HepG2 (cell line): ENCODE data around the gene APBB2. TPM values are rescaled to one million over a fixed set of nuclear protein-coding genes. Genes with fewer than 3 reads are reported as not detected.

Source experiments
- ATAC-seq: fragments of 200-7000 bp; cut with Tn5 transposase; 3 replicates; pipeline ENCODE4 v1.9.1; 2020; ENCODE audit warnings: mild to moderate bottlenecking, moderate library complexity
- BruUV-seq: library from RNA; stranded (reverse); fragments of 400-500 nt; replicated peaks from 2 replicates; lab custom pipeline; 2021; lab: Mats Ljungman, UMichigan
- CTCF ChIA-PET: fragments of 300-600 bp; formaldehyde crosslinking; extraction: SDS; loops from one replicate; lab custom pipeline; 2021; ENCODE audit warnings: low total read pairs, inconsistent platforms, low intra/inter-chr PET ratio; lab: Yijun Ruan, JAX
- POLR2A ChIA-PET: fragments of 350-600 bp; sonication (Branson Sonifier 250); formaldehyde crosslinking; loops from one replicate; lab custom pipeline; 2020; ENCODE audit warnings: antibody characterized with exemption, inconsistent platforms; lab: Yijun Ruan, JAX
- DNase-seq: peaks from one replicate; pipeline ENCODE4 v3.0.0-alpha.2; 2015; ENCODE audit warnings: low spot score
- FAIRE-seq: peaks from 3 replicates; lab custom pipeline; 2011; peaks lifted over from hg19 to GRCh38; lab: Jason Lieb, UNC
- H2AFZ ChIP-seq: one replicate; pipeline ENCODE4 v1.6.1; 2011; ENCODE audit warnings: low read length, inconsistent platforms
- H3K27ac ChIP-seq: fragments of 300-600 bp; 3 replicates; pipeline ENCODE4 v1.8.0; 2011; ENCODE audit warnings: mixed run types, mild to moderate bottlenecking, mixed read lengths, low read length, inconsistent platforms; ENCODE audit not compliant: insufficient read depth; ENCODE audit errors: extremely low read length
- H3K27me3 ChIP-seq, 2 experiments: fragments of 200-600 bp in 1 of 2; 2 replicates in 1 of 2; 3 replicates in 1 of 2; pipeline versions ENCODE4 v1.6.0 to v1.8.0; 2011; ENCODE audit warnings: low read length in 2 of 2, mild to moderate bottlenecking in 2 of 2, moderate library complexity in 2 of 2, inconsistent platforms in 1 of 2; ENCODE audit not compliant: insufficient read depth in 2 of 2, control insufficient read depth in 1 of 2
- H3K36me3 ChIP-seq, 2 experiments: fragments of 200-600 bp in 1 of 2; replicated peaks in 1 of 2; 2 replicates in 1 of 2; 3 replicates in 1 of 2; pipeline versions ENCODE4 v1.5.1 to v1.8.0; 2011; ENCODE audit warnings: low read length in 2 of 2, inconsistent platforms in 1 of 2; ENCODE audit not compliant: insufficient read depth in 2 of 2, control insufficient read depth in 1 of 2
- H3K4me1 ChIP-seq: 2 replicates; pipeline ENCODE4 v1.5.1; 2012; ENCODE audit warnings: low read length, inconsistent platforms; ENCODE audit not compliant: insufficient read depth
- H3K4me2 ChIP-seq: 2 replicates; pipeline ENCODE4 v1.6.0; 2011; ENCODE audit warnings: low read depth, low read length, inconsistent platforms
- H3K4me3 ChIP-seq, 3 experiments: fragments of 200-600 bp in 1 of 3; sonication (generic), shearing (Covaris generic) in 1 of 3; replicated peaks in 1 of 3; 2 replicates each; pipeline ENCODE4 v1.5.1; 2011 to 2016; ENCODE audit warnings: low read length in 3 of 3, inconsistent platforms in 2 of 3, low read depth in 2 of 3, mild to moderate bottlenecking in 2 of 3, control low read depth in 1 of 3, mixed read lengths in 1 of 3; ENCODE audit not compliant: insufficient read depth in 1 of 3
- H3K79me2 ChIP-seq: one replicate; pipeline ENCODE4 v1.6.1; 2011; ENCODE audit warnings: low read length, inconsistent platforms; ENCODE audit not compliant: insufficient read depth
- H3K9ac ChIP-seq: 2 replicates; pipeline ENCODE4 v1.6.0; 2011; ENCODE audit warnings: mild to moderate bottlenecking, low read depth, low read length, inconsistent platforms; ENCODE audit not compliant: insufficient read depth
- H3K9me3 ChIP-seq: 2 replicates; pipeline ENCODE4 v1.5.1; 2012; ENCODE audit warnings: mild to moderate bottlenecking, low read length
- H4K20me1 ChIP-seq: 2 replicates; pipeline ENCODE4 v1.6.0; 2011; ENCODE audit warnings: inconsistent platforms, mild to moderate bottlenecking, low read length, moderate library complexity; ENCODE audit not compliant: insufficient read depth
- MAF1 ChIP-seq: sonication (generic); formaldehyde crosslinking; IDR thresholded peaks from 2 replicates; pipeline ENCODE4 v1.5.0; 2020; ENCODE audit warnings: missing genetic modification reagents, borderline replicate concordance
- MEIS1 ChIP-seq: sonication (generic); formaldehyde crosslinking; IDR thresholded peaks from 2 replicates; pipeline ENCODE4 v1.9.0; 2021; ENCODE audit warnings: mild to moderate bottlenecking, missing genetic modification reagents, moderate library complexity, borderline replicate concordance
- MYNN ChIP-seq: sonication (generic); formaldehyde crosslinking; IDR thresholded peaks from 2 replicates; pipeline ENCODE4 v1.4.0; 2020; ENCODE audit warnings: mild to moderate bottlenecking, low read depth, missing genetic modification reagents
- MZF1 ChIP-seq: sonication (generic); formaldehyde crosslinking; IDR thresholded peaks from 2 replicates; pipeline ENCODE4 v1.8.1; 2023; ENCODE audit warnings: mild to moderate bottlenecking, missing genetic modification reagents, borderline replicate concordance
- NCOA5 ChIP-seq: sonication (generic); formaldehyde crosslinking; IDR thresholded peaks from 2 replicates; pipeline ENCODE4 v1.4.0; 2020; ENCODE audit warnings: missing genetic modification reagents
- REL ChIP-seq: sonication (generic); formaldehyde crosslinking; conservative IDR thresholded peaks from 2 replicates; pipeline ENCODE4 v1.8.0; 2022; ENCODE audit warnings: mild to moderate bottlenecking, missing genetic modification reagents, moderate library complexity
- REPIN1 ChIP-seq: sonication (generic); formaldehyde crosslinking; IDR thresholded peaks from 2 replicates; pipeline ENCODE4 v1.8.0; 2022; ENCODE audit warnings: missing genetic modification reagents, low read depth, mild to moderate bottlenecking, borderline replicate concordance
- RFXAP ChIP-seq: sonication (generic); formaldehyde crosslinking; IDR thresholded peaks from 2 replicates; pipeline ENCODE4 v1.4.0; 2020; ENCODE audit warnings: missing genetic modification reagents, borderline replicate concordance
- SIN3A ChIP-seq: IDR thresholded peaks from 2 replicates; pipeline ENCODE4 v1.6.1; 2011; ENCODE audit warnings: low read depth, mild to moderate bottlenecking, control low read depth, low read length, borderline replicate concordance
- SUZ12 ChIP-seq: fragments of 150-350 bp; IDR thresholded peaks from 2 replicates; pipeline ENCODE4 v1.6.1; 2014; ENCODE audit warnings: low read depth, low read length
- ZBTB1 ChIP-seq: sonication (generic); formaldehyde crosslinking; IDR thresholded peaks from 2 replicates; pipeline ENCODE4 v1.4.0; 2020; ENCODE audit warnings: missing genetic modification reagents, borderline replicate concordance
- ZBTB21 ChIP-seq: sonication (generic); formaldehyde crosslinking; IDR thresholded peaks from 2 replicates; pipeline ENCODE4 v1.4.0; 2020; ENCODE audit warnings: missing genetic modification reagents
- ZFP37 ChIP-seq: sonication (generic); formaldehyde crosslinking; IDR thresholded peaks from 2 replicates; pipeline ENCODE4 v1.4.0; 2020; ENCODE audit warnings: missing genetic modification reagents, borderline replicate concordance
- ZNF33A ChIP-seq: sonication (generic); formaldehyde crosslinking; IDR thresholded peaks from 2 replicates; pipeline ENCODE4 v1.5.1; 2020; ENCODE audit warnings: missing genetic modification reagents, mild to moderate bottlenecking, moderate library complexity, borderline replicate concordance
- ZNF33B ChIP-seq: sonication (generic); formaldehyde crosslinking; IDR thresholded peaks from 2 replicates; pipeline ENCODE4 v1.5.1; 2020; ENCODE audit warnings: mild to moderate bottlenecking, missing genetic modification reagents
- ZNF773 ChIP-seq: sonication (generic); formaldehyde crosslinking; IDR thresholded peaks from 2 replicates; pipeline ENCODE4 v1.4.0; 2020; ENCODE audit warnings: missing genetic modification reagents, borderline replicate concordance
- WGBS: methylation state at CpG from one replicate; pipeline ENCODE4 v1.1.6; 2017; ENCODE audit warnings: low lambda C conversion rate; 5-methylcytosine and 5-hydroxymethylcytosine counted together
- in situ Hi-C: cut with HindIII; loops from 2 replicates; pipeline ENCODE4 v1.10.0; 2017; ENCODE audit warnings: low pct_unique_long_range_greater_than_20kb; ENCODE audit not compliant: extremely low pct_ligation_motif_present
- intact Hi-C: fragments of 100-400 bp; cut with micrococcal nuclease; formaldehyde crosslinking; loops from one replicate; pipeline ENCODE4 v1.10.0; 2022; ENCODE audit not compliant: unreplicated experiment
- polyA plus RNA-seq, 8 experiments: library from polyadenylated mRNA; depleted of rRNA in 3 of 8; stranded (reverse) in 7 of 8; unstranded in 1 of 8; fragments of >200 nt; fragmentation: Illumina TruSeq in 4 of 8; extraction: Trizol in 4 of 8; gene quantifications; 2 replicates each; pipeline versions ENCODE4 v1.2.1 to v1.2.3, GENCODE V29; 2011 to 2016; ENCODE audit warnings: low read depth in 4 of 8, missing spikeins in 1 of 8, mixed read lengths in 1 of 8; ENCODE audit not compliant: insufficient read depth in 1 of 8
- total RNA-seq, 5 experiments: library from RNA; depleted of rRNA; stranded (reverse); fragments of >200 nt; fragmentation: Illumina TruSeq; extraction: Trizol; gene quantifications; 2 replicates each; pipeline ENCODE4 v1.2.3, GENCODE V29; 2016; ENCODE audit warnings: low read depth in 1 of 5
- TF ChIP-seq, protein P1 (sequence below): sonication (generic); formaldehyde crosslinking; IDR thresholded peaks from 2 replicates; pipeline ENCODE4 v1.8.0; 2022; ENCODE audit warnings: missing genetic modification reagents, mild to moderate bottlenecking, inconsistent platforms, borderline replicate concordance
- TF ChIP-seq, protein P2 (sequence below): sonication (generic); formaldehyde crosslinking; IDR thresholded peaks from 2 replicates; pipeline ENCODE4 v1.5.1; 2020; ENCODE audit warnings: missing genetic modification reagents, mild to moderate bottlenecking, borderline replicate concordance
- TF ChIP-seq, protein P3 (sequence below): fragments of 450-650 bp; IDR thresholded peaks from 2 replicates; pipeline ENCODE4 v1.6.1; 2017; ENCODE audit warnings: mild to moderate bottlenecking

The APBB2 gene
- total and polyA plus RNA-seq, 2 of the 13 experiments (the other 11 are each of a cell fraction or from before 2014, with no cell fraction given), result 11.7 to 17.0 TPM

DNA sequence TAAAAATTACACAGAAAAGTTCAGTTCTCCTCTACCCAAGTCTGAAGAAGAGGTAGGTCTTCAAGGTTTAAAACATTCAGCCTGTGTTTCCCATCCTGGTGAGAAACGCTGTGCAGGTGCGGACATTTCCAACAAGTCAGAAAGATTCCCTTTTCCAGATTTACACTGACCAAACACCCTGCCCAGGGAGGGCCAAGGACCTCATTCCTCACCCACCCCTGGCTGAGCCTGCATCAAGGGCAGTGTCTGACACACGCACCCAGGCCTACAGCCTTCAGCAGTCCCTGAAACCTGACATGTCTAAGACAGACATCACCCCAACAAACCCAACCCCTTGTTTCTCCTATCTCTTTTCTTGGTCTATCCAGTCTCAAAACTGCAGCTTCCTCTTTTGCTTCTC is 105.9 kb downstream of the APBB2 start:
- Histone ChIP-seq H3K27ac (no peak overlapping the region), H3K79me2 (no peaks in the 10 kb centered on the region), H3K36me3 (no peaks in the 10 kb centered on the region), H3K4me3 (no peak overlapping the region), H3K27me3 (no peaks in the 10 kb centered on the region), H3K4me2 (no peak overlapping the region), H2AFZ (no peak overlapping the region), H3K9me3 (no peaks in the 10 kb centered on the region), H3K9ac (no peak overlapping the region), H3K4me1 (peaks cover 16% of the 10 kb centered on the region), H4K20me1 (no peaks in the 10 kb centered on the region)
- intact Hi-C loops (no loop called here), in situ Hi-C loops (no loop called here)
- no TSS peak for BruUV-seq
- 97% methylated on average over 3 of the region's 3 CpGs for WGBS
- DNase-seq (no peak), ATAC-seq (no peak), FAIRE-seq (no peak)
- ChIA-PET CTCF (no interaction called here), POLR2A (no interaction called here)
- TF ChIP-seq ZFP37 (no peak), MZF1 (CRISPR knock-in tag) (no peak), MYNN (CRISPR knock-in tag) (no peak), REL (CRISPR knock-in tag) (no peak), ZBTB1 (CRISPR knock-in tag) (no peak), RFXAP (CRISPR knock-in tag) (no peak), ZNF33A (CRISPR knock-in tag) (no peak), SUZ12 (no peak), REPIN1 (CRISPR knock-in tag) (no peak), MAF1 (no peak), MEIS1 (CRISPR knock-in tag) (no peak), ZNF33B (CRISPR knock-in tag) (no peak), ZNF773 (no peak), ZBTB21 (CRISPR knock-in tag) (no peak), NCOA5 (no peak), SIN3A (no peak)
- TF ChIP-seq, protein P1, sequence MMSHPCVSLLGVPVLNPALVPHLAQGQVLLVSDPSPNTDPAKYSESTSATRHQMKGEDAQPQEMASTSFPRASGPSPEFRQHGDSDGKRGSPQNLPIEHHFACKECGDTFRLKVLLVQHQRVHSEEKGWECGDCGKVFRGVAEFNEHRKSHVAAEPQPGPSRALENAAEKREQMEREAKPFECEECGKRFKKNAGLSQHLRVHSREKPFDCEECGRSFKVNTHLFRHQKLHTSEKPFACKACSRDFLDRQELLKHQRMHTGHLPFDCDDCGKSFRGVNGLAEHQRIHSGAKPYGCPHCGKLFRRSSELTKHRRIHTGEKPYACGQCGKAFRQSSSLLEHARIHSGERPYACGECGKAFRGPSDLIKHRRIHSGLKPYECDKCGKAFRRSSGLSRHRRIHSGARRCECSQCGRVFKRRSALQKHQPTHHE (CRISPR knock-in tag), result no peak
- TF ChIP-seq, protein P2, sequence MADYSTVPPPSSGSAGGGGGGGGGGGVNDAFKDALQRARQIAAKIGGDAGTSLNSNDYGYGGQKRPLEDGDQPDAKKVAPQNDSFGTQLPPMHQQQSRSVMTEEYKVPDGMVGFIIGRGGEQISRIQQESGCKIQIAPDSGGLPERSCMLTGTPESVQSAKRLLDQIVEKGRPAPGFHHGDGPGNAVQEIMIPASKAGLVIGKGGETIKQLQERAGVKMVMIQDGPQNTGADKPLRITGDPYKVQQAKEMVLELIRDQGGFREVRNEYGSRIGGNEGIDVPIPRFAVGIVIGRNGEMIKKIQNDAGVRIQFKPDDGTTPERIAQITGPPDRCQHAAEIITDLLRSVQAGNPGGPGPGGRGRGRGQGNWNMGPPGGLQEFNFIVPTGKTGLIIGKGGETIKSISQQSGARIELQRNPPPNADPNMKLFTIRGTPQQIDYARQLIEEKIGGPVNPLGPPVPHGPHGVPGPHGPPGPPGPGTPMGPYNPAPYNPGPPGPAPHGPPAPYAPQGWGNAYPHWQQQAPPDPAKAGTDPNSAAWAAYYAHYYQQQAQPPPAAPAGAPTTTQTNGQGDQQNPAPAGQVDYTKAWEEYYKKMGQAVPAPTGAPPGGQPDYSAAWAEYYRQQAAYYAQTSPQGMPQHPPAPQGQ, result no peak
- TF ChIP-seq, protein P3, sequence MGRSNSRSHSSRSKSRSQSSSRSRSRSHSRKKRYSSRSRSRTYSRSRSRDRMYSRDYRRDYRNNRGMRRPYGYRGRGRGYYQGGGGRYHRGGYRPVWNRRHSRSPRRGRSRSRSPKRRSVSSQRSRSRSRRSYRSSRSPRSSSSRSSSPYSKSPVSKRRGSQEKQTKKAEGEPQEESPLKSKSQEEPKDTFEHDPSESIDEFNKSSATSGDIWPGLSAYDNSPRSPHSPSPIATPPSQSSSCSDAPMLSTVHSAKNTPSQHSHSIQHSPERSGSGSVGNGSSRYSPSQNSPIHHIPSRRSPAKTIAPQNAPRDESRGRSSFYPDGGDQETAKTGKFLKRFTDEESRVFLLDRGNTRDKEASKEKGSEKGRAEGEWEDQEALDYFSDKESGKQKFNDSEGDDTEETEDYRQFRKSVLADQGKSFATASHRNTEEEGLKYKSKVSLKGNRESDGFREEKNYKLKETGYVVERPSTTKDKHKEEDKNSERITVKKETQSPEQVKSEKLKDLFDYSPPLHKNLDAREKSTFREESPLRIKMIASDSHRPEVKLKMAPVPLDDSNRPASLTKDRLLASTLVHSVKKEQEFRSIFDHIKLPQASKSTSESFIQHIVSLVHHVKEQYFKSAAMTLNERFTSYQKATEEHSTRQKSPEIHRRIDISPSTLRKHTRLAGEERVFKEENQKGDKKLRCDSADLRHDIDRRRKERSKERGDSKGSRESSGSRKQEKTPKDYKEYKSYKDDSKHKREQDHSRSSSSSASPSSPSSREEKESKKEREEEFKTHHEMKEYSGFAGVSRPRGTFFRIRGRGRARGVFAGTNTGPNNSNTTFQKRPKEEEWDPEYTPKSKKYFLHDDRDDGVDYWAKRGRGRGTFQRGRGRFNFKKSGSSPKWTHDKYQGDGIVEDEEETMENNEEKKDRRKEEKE, result no peak
